ENCODE data around the gene TACR1.

The TACR1 gene

DNA sequence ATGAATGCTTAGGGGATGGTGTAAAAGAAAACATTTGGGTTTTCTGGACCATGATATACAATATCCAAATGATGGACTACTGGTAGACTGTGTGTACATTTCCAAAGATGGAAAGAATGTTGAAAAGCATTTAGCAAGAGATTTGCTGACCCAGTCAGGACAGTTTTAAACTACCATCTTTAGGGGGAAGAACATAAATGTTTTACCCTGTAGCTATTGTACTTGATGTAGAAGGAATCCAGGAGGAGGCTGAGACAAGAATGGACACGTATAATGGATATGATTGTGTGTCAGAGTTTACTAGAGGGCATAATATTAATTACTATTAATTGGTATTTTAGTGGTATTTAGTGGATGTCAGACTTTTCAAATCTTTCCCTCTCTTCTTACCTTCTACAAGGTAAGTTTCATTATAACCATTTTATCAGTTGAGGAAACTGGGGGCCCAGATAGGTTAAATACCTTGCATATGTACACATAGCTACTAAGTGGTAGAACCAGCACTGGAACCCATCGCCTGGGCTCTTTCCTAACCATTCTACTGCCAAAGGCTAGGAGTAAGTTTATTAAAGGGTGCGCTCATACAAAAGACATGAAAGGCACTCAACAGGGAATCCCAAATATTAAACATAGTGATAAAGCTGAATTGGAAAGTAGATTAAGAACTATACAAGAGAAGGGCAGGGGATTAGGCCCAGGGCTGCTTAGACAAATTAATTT is 8.9 kb downstream of the TACR1 start:
- TF ChIP-seq, protein P1, sequence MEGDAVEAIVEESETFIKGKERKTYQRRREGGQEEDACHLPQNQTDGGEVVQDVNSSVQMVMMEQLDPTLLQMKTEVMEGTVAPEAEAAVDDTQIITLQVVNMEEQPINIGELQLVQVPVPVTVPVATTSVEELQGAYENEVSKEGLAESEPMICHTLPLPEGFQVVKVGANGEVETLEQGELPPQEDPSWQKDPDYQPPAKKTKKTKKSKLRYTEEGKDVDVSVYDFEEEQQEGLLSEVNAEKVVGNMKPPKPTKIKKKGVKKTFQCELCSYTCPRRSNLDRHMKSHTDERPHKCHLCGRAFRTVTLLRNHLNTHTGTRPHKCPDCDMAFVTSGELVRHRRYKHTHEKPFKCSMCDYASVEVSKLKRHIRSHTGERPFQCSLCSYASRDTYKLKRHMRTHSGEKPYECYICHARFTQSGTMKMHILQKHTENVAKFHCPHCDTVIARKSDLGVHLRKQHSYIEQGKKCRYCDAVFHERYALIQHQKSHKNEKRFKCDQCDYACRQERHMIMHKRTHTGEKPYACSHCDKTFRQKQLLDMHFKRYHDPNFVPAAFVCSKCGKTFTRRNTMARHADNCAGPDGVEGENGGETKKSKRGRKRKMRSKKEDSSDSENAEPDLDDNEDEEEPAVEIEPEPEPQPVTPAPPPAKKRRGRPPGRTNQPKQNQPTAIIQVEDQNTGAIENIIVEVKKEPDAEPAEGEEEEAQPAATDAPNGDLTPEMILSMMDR (IDR thresholded peaks at IDR 0.05): no peak
- Mint-ChIP-seq H3K4me1 (no peaks in the 10 kb centered on the region), H3K36me3 (ENCODE audit: low read depth) (no peaks in the 10 kb centered on the region), H3K27me3 (ENCODE audit: low read depth, poor library complexity) (peaks cover 41% of the 10 kb centered on the region), H3K27ac (no peak overlapping the region), H3K9me3 (no peaks in the 10 kb centered on the region), H3K4me3 (no peak overlapping the region)
- DNase-seq: no peak

DNA sequence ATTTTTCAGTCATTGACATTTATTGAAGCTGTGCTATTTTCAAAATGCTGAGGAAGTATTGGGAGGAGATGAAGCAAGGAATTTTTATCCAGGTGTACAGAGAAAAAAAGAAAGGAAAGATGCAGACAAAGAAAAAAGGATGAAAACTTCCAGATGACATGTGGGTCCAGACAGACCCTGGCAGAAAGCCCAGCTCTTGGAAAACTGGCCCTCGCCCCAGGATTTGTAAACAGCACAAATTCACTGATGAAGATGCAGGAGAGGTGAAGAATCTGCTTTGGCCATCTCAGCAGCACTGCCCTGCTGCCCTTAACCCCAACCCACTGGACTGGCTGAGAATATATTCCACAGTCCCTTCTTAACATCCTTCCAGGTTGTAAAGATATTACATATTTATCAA is 12.5 kb downstream of the TACR1 start:
- H3K36me3 Mint-ChIP-seq (ENCODE audit: low read depth): no peaks in the 10 kb centered on the region
- H3K27me3 Mint-ChIP-seq (ENCODE audit: low read depth, poor library complexity): peaks cover 15% of the 10 kb centered on the region
- TF ChIP-seq, protein P1 (IDR thresholded peaks at IDR 0.05): no peak
- H3K4me3 Mint-ChIP-seq: no peak overlapping the region
- no peaks in the 10 kb centered on the region for H3K9me3 Mint-ChIP-seq
- peaks cover 2% of the 10 kb centered on the region for H3K4me1 Mint-ChIP-seq
- no peak for DNase-seq
- no peak overlapping the region for H3K27ac Mint-ChIP-seq

DNA sequence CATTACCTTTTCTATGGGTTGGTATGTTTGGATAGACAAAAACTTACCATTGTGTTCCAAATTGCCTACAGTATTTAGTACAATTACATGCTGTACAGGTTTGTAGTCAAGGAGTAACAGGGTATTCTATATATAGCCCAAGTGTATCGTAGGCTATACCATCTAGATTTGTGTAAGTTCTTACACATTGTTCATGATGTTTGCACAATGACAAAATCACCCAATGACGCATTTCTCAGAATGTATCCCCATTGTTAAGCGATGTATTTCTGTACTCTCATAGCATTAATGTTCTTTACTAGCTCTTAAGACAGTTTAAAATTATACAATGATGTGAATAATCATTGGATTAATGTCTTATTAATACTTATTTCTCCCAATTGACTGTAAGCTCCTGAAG is 16.7 kb downstream of the TACR1 start:
- no peak overlapping the region for H3K27ac Mint-ChIP-seq

DNA sequence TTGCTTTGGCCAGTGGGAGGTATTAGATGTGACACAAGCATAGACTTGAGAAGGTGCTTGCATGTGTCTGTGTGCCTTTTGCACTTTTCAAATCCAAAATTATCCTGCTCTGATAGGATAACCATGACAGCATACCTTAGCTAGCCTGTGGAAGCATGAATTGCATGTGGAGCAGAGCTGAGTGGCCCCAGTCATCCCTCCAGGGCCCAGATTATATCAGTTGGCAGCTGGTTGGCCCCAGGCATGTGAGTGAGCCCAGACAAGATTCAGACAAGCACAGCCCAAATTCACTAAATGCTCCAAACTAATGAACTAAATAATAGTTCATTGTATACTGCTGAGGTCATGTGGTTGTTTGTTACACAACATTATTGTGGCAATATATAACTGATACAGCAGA is 18.8 kb downstream of the TACR1 start:
- Mint-ChIP-seq H3K27ac (no peak overlapping the region), H3K27me3 (ENCODE audit: low read depth, poor library complexity) (peaks cover 2% of the 10 kb centered on the region), H3K4me3 (no peak overlapping the region), H3K9me3 (no peaks in the 10 kb centered on the region), H3K36me3 (ENCODE audit: low read depth) (no peaks in the 10 kb centered on the region), H3K4me1 (peaks cover 5% of the 10 kb centered on the region)
- no peak for DNase-seq
- TF ChIP-seq, protein P1 (IDR thresholded peaks at IDR 0.05): no peak

More for the DNA sequence above, 16.7 kb downstream of the TACR1 start:
- H3K36me3 Mint-ChIP-seq (ENCODE audit: low read depth): no peaks in the 10 kb centered on the region
- no peak overlapping the region for H3K4me3 Mint-ChIP-seq
- DNase-seq: no peak
- H3K9me3 Mint-ChIP-seq: no peaks in the 10 kb centered on the region
- H3K27me3 Mint-ChIP-seq (ENCODE audit: low read depth, poor library complexity): no peaks in the 10 kb centered on the region
- TF ChIP-seq, protein P1 (IDR thresholded peaks at IDR 0.05): no peak
- peaks cover 5% of the 10 kb centered on the region for H3K4me1 Mint-ChIP-seq

DNA sequence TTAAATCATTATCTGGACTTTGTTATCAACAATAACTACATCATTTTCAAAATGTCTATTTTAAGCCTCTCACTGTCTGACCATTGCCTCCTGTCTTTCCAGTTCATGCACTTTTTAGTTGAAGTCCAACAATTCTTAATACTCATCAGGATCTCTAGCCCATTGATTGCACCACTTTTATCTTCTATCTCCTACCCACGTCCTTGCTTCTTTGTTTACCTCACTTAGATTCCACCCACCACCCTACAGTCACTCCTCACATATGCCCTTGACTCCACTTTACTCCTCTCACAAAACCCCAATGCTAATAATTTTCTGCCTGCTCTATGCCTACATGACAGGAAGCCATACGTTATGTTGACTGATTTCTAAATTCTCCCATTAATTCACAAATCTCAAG is 21.9 kb downstream of the TACR1 start:
- DNase-seq: no peak
- TF ChIP-seq, protein P1 (IDR thresholded peaks at IDR 0.05): no peak
- Mint-ChIP-seq H3K4me3 (no peak overlapping the region), H3K27me3 (ENCODE audit: low read depth, poor library complexity) (peaks cover 11% of the 10 kb centered on the region), H3K9me3 (no peaks in the 10 kb centered on the region), H3K36me3 (ENCODE audit: low read depth) (no peaks in the 10 kb centered on the region), H3K4me1 (peaks cover 5% of the 10 kb centered on the region), H3K27ac (no peak overlapping the region)

DNA sequence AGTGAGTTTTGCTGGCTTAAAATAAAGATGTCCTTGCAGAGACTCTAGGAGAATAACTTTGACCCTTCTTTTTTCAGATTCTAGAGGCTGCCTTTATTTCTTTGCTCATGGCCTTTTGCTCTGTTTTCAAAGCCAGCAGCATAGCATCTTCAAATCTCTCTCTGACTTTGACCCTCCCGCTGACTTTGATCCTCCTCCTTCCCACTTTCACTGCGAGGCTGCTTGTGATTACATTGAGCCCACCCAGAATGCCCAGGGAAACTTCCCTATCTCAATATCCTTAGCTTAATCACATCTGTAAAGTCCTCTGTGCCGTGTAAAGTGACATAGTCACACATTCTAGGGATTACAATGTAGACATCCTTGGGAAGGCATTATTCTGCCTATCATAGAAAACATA is 23.9 kb downstream of the TACR1 start:
- peaks cover 18% of the 10 kb centered on the region for H3K27me3 Mint-ChIP-seq (ENCODE audit: low read depth, poor library complexity)

More for the DNA sequence above, 23.9 kb downstream of the TACR1 start:
- H3K36me3 Mint-ChIP-seq (ENCODE audit: low read depth): no peaks in the 10 kb centered on the region
- DNase-seq: no peak
- no peak overlapping the region for H3K4me3 Mint-ChIP-seq
- TF ChIP-seq, protein P1 (IDR thresholded peaks at IDR 0.05): no peak
- H3K27ac Mint-ChIP-seq: no peak overlapping the region
- peaks cover 2% of the 10 kb centered on the region for H3K9me3 Mint-ChIP-seq
- H3K4me1 Mint-ChIP-seq: no peaks in the 10 kb centered on the region
